Adrenal gland (tissue), 12 donors: Measurements from ENCODE around the gene OR51I2. TPM values are rescaled to one million over a fixed set of nuclear protein-coding genes. Genes with fewer than 3 reads are reported as not detected.

Source experiments
- DNase-seq, 7 donors: peaks; one replicate each; pipeline ENCODE4 v3.0.0-alpha.2; 2019 to 2020
- H3K27ac ChIP-seq, 5 donors: fragments of 200-600 bp; sonication (generic) in 4 of 5; 1 replicate in 3 of 5; 2 replicates in 2 of 5; pipeline versions ENCODE4 v1.5.1 to v1.8.0; 2016 to 2020; ENCODE audit warnings: mild to moderate bottlenecking in 1 of 5
- H3K27me3 ChIP-seq: fragments of 200-600 bp; 2 replicates; pipeline ENCODE4 v1.8.0; 2021
- H3K36me3 ChIP-seq, 2 donors: fragments of 200-600 bp; replicated peaks in 1 of 2; 1 replicate in 1 of 2; 2 replicates in 1 of 2; pipeline versions ENCODE4 v1.5.1 to v1.8.0; 2018 to 2022
- H3K4me1 ChIP-seq, 2 donors: fragments of 200-600 bp; replicated peaks in 1 of 2; 1 replicate in 1 of 2; 2 replicates in 1 of 2; pipeline versions ENCODE4 v1.5.1 to v1.8.0; 2018 to 2021
- H3K4me3 ChIP-seq, 4 donors: fragments of 200-600 bp; sonication (generic) in 3 of 4; one replicate each; pipeline ENCODE4 v1.5.1; 2016 to 2018
- H3K9me3 ChIP-seq, 3 donors: fragments of 200-600 bp; sonication (generic) in 1 of 3; replicated peaks in 1 of 3; 1 replicate in 2 of 3; 2 replicates in 1 of 3; pipeline versions ENCODE4 v1.5.1 to v1.8.0; 2016 to 2021
- CTCF ChIP-seq, 6 experiments: fragments of 450-650 bp in 4 of 6; fragments of 200-600 bp in 2 of 6; sonication (generic) in 1 of 6; IDR thresholded peaks; 1 replicate in 5 of 6; 2 replicates in 1 of 6; pipeline versions ENCODE4 v1.5.1 to v1.8.0; 2016 to 2021; ENCODE audit warnings: antibody characterized with exemption in 6 of 6, mild to moderate bottlenecking in 2 of 6, moderate library complexity in 1 of 6
- POLR2A ChIP-seq, 2 donors: fragments of 450-650 bp; IDR thresholded peaks; one replicate each; pipeline ENCODE4 v1.6.1; 2017; ENCODE audit warnings: antibody characterized with exemption in 2 of 2, mild to moderate bottlenecking in 2 of 2, moderate library complexity in 1 of 2
- WGBS, 4 donors: extraction: QIAGEN DNeasy Blood & Tissue Kit in 2 of 4; methylation state at CpG; one replicate each; pipeline versions ENCODE4 v1.1.5 to v1.1.7; 2013 to 2017; 5-methylcytosine and 5-hydroxymethylcytosine counted together
- intact Hi-C, 2 donors: fragments of 100-400 bp; cut with DNase I; formaldehyde crosslinking; loops; one replicate each; pipeline versions ENCODE4 v1.14.1 to v1.15.0; 2022 to 2023
- polyA plus RNA-seq, 3 donors: library from polyadenylated mRNA; stranded (reverse); fragments of 200-250 nt in 2 of 3; fragments of 350-450 nt in 1 of 3; fragmentation: Illumina TruSeq in 1 of 3; extraction: RNeasy Lipid Tissue Mini Kit (QIAGEN cat#74804) in 1 of 3; gene quantifications; one replicate each; pipeline ENCODE4 v1.2.3, GENCODE V29; 2013 to 2014
- total RNA-seq, 9 donors: library from RNA; depleted of rRNA in 4 of 9; stranded (reverse); fragments of >200 nt in 4 of 9; fragments of 120-200 nt in 1 of 9; fragmentation: NEBNext Ultra II Directional in 1 of 9; extraction: Animal tissue kit (Norgen Biotek cat#: 25700) in 1 of 9; gene quantifications; one replicate each; pipeline versions ENCODE4 v1.1.0 to v1.2.4, GENCODE V29; 2013 to 2023
- donor health status: healthy with polysubstance abuse.
- donor health status: Bipolar disorder and iron deficiency.
- donor health status: DM: yes; HTN: yes; CAD: no.
- donor health status: DM: no; HTN: no; CAD: no.
- donor health status: DM: no; HTN: no; CAD: no.
- donor health status: DM: yes; HTN: yes; CAD: no.

Gene OR51I2
- total and polyA plus RNA-seq, 12 donors: not detected

- DNase-seq: no peak
- Histone ChIP-seq H3K4me1 (no peaks in the 10 kb centered on the region), H3K4me3 (no peak overlapping the region), H3K27ac (no peak overlapping the region), H3K27me3 (no peaks in the 10 kb centered on the region), H3K9me3 (no peaks in the 10 kb centered on the region), H3K36me3 (no peaks in the 10 kb centered on the region)
- intact Hi-C loops: no loop called here
- TF ChIP-seq POLR2A (IDR thresholded peaks at IDR 0.05) (no peak), CTCF (IDR thresholded peaks at IDR 0.05) (no peak)
- WGBS, 4 donors: 82 to 88% (median 86%) methylated on average over 3 of the region's 3 CpGs
Observed at GRCh38 chr11:5486003-5486402, 36.9 kb downstream of the OR51I2 start.

GRCh38 chr11:5486421-5486820 is 37.3 kb downstream of the OR51I2 start:
- H3K4me1 ChIP-seq: no peaks in the 10 kb centered on the region
- intact Hi-C loops: no loop called here
- no peaks in the 10 kb centered on the region for H3K27me3 ChIP-seq
- no peak overlapping the region for H3K27ac ChIP-seq
- no peak for DNase-seq
- H3K9me3 ChIP-seq: no peaks in the 10 kb centered on the region
- H3K4me3 ChIP-seq: no peak overlapping the region
- no peaks in the 10 kb centered on the region for H3K36me3 ChIP-seq
- TF ChIP-seq POLR2A (IDR thresholded peaks at IDR 0.05) (no peak), CTCF (IDR thresholded peaks at IDR 0.05) (no peak)
- 70 to 78% (median 73%) methylated on average over 3 of the region's 3 CpGs for WGBS, 4 donors

GRCh38 chr11:5488385-5488784 is 39.3 kb downstream of the OR51I2 start, which contains the start of gene OR52D1:
Gene OR52D1, plus strand, starts transcription at chr11:5488685. Its CDS starts 22 bp downstream, at chr11:5488707.
- no peak within 1 kb of the TSS for H3K27ac ChIP-seq
- TF ChIP-seq POLR2A (IDR thresholded peaks at IDR 0.05) (no peak), CTCF (IDR thresholded peaks at IDR 0.05) (no peak)
- no peak within 1 kb of the TSS for H3K4me3 ChIP-seq
- intact Hi-C loops: no loop called here
- DNase-seq: no peak
- H3K36me3 ChIP-seq: no peaks in the 10 kb centered on the region
- no peaks in the 10 kb centered on the region for H3K9me3 ChIP-seq
- H3K4me1 ChIP-seq: no peaks in the 10 kb centered on the region
- H3K27me3 ChIP-seq: no peaks in the 10 kb centered on the region

GRCh38 chr11:5488798-5489399 is 39.8 kb downstream of the OR51I2 start:
- Histone ChIP-seq H3K4me1 (no peaks in the 10 kb centered on the region), H3K27ac (no peak overlapping the region), H3K4me3 (no peak overlapping the region), H3K27me3 (no peaks in the 10 kb centered on the region), H3K36me3 (no peaks in the 10 kb centered on the region), H3K9me3 (no peaks in the 10 kb centered on the region)
- 89 to 96% (median 92%) methylated on average over 4 of the region's 4 CpGs for WGBS, 4 donors
- TF ChIP-seq CTCF (IDR thresholded peaks at IDR 0.05): no peak
- TF ChIP-seq POLR2A (IDR thresholded peaks at IDR 0.05): no peak
- intact Hi-C loops: no loop called here
- DNase-seq: no peak
